HTR-8/SVneo (cell line): ENCODE data around the gene ACSL4.
"Not testable (repeated sequence)": the region's sequence is repeated elsewhere in the genome, so short reads cannot be mapped to it uniquely, and the experiment has no call there.

Experiments used
- DNase-seq: peaks from one replicate; pipeline ENCODE4 v3.0.0; 2011; ENCODE audit warnings: low spot score, mixed read lengths; ENCODE audit not compliant: insufficient read length
- FAIRE-seq: peaks from 2 replicates; lab custom pipeline; 2011; peaks lifted over from hg19 to GRCh38; lab: Jason Lieb, UNC

ACSL4 gene

DNA sequence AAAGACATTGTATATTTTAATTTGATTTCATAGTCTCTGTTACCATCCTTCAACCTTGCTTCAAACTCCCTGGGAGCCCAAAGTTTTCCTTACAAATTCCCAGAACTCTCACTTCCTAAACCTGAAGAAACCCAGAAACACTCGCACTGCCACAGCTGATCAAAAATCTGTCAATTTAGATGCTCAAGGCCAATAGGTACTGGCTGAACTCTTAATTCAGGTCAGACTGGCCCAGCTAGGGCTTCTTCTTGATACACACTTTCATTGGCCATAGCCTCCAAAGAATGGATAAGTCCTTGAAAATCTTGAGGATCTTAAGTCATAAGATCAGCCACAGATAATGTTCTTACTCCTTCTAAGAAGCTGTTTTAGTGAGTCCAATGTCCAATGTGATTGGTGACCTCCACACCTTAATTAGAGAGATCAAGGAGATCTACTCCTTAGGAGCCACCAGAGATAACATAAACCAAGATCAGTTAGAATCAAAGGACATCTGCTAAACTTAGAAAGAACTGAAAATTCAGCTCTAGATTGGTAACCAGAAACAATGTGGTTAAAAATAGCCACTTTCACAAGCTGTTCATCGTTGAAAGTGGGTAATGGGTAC, 51.5 kb downstream of the ACSL4 start:
- DNase-seq, result no peak
- no peak for FAIRE-seq

GRCh38 chrX:109679820-109680219, 53.2 kb downstream of the ACSL4 start:
- FAIRE-seq (no peak), DNase-seq (no peak)

GRCh38 chrX:109672239-109672638, 60.8 kb downstream of the ACSL4 start:
- no peak for FAIRE-seq
- DNase-seq, result no peak

DNA sequence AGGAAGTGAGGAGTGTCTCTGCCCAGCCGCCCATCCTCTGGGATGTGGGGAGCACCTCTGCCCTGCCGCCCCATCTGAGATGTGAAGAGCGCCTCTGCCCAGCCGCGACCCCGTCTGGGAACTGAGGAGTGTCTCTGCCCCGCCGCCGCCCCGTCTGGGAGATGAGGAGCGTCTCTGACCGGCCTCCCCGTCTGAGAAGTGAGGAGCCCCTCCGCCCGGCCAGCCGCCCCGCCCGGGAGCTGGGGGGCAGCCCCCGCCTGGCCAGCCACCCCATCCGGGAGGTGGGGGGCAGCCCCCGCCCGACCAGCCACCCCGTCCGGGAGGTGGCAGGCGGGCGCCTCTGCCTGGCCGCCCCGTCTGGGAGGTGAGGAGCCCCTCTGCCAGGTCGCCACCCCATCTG, 61.9 kb downstream of the ACSL4 start:
- not testable (repeated sequence) for DNase-seq, FAIRE-seq

DNA sequence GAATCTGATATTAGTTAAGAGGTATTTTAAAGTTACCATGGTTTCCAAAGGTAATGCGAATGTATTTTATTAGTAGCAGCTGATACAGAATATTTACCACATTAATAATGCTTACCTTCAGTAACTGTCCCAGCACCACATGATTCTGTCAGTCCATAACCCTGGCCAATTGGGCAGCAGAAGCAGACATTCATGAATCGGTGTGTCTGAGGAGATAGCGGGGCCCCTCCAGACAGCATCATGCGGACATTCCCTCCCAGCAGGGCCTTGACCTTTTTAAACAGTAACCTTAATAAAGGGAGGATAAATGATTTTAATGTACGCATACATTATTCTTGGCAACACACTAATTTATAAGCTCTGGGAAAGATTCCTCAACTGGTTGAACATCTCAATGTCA, 65.1 kb downstream of the ACSL4 start:
- FAIRE-seq (no peak), DNase-seq (no peak)

DNA sequence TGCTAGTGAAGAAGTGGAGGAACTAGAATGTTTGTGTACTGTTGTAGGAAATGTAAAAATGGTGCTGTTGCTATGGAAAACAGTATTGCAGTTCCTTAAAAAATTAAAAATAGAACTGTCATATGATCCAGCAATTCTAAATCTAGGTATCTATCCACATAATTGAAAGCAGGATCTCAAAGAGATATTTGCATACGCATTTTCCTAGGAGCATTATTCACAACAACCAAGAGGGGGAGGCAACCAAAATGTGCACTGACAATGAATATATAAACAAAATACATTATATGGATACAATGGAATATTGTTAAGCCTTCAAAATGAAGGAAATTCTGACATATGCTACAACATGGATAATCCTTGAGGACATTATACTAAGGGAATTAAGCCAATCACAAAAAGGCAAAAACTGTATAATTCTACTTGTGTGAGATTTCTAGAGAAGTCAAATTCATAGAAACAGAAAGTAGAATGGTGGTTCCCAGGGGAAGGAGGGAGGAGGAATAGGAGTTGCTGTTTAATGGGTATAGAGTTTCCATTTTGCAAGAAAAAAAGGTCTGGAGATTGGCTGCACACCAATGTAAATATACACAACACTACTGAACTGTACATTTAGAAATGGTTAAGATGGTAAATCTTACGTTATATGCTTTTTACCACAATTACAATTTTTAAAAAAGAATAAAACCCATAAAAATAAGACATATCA, 72.5 kb downstream of the ACSL4 start:
- FAIRE-seq, result no peak
- no peak for DNase-seq

- no peak for DNase-seq
- FAIRE-seq, result no peak
Measured at GRCh38 chrX:109658391-109658790, 74.7 kb downstream of the ACSL4 start.

GRCh38 chrX:109657364-109657763, 75.7 kb downstream of the ACSL4 start:
- not testable (repeated sequence) for FAIRE-seq, DNase-seq

GRCh38 chrX:109656774-109657173, 76.3 kb downstream of the ACSL4 start:
- DNase-seq, result no peak
- no peak for FAIRE-seq

- DNase-seq (no peak), FAIRE-seq (no peak)
Measured at GRCh38 chrX:109655502-109656201, 77.4 kb downstream of the ACSL4 start.

DNA sequence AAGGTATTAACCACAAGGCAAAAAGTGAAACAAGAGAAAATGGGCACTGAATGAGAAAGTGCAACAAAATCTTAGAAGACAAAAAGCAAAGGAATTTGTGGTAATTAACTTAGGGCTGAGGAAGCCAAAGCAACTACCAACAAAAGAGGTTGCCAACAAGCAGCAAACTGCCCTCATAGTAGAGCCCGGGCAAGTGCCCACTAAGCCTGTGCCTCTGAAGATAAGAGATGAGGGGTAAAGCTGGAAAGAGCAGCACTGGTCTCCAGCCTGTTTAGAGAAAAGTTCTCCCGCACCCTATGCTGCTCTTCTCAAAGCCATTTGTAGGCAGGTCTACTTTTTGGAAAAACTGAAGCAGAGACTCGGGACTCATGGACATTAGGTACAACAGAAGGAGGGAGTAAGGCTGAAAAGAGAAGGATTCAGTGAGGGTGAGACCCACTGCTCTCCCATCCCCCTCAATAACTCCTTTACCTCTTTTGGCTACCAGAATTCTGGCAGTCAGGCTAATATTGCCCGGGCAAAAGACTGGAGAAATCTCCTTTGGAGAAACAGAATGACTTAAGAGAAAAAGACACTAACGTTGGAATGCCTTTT, 78.4 kb downstream of the ACSL4 start:
- no peak for DNase-seq
- FAIRE-seq, result no peak

- FAIRE-seq, result not testable (repeated sequence)
Measured at GRCh38 chrX:109644671-109645070, 88.4 kb downstream of the ACSL4 start.

GRCh38 chrX:109643687-109644086, 89.4 kb downstream of the ACSL4 start:
- no peak for DNase-seq
- FAIRE-seq, result no peak

More at GRCh38 chrX:109644671-109645070, 88.4 kb downstream of the ACSL4 start:
- not testable (repeated sequence) for DNase-seq

GRCh38 chrX:109638158-109638557, 94.9 kb downstream of the ACSL4 start:
- FAIRE-seq (no peak), DNase-seq (no peak)

- FAIRE-seq, DNase-seq: not testable (repeated sequence)
Measured at GRCh38 chrX:109637477-109637876, 95.6 kb downstream of the ACSL4 start.

DNA sequence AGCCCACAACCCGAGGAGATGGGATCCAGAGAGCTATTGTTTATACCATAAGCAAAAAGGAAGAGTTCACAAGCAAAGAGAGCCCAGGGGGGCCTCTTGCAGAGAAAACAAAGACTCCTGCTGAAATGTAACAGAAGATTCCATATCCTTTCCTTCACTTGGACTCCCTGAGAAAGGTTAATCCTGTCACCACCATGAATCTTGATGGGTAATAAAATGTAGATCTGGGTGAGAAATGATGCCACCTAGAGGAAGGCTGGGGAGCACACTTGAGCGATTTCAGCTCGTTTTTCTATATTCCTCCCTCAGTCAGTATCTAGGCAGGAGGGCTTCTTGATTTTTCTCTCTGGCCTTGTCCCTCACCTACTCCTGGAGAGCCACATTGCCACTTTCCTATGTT, 97.9 kb downstream of the ACSL4 start:
- DNase-seq (peak; percentile 0), FAIRE-seq (no peak)

GRCh38 chrX:109632906-109633504, 100.1 kb downstream of the ACSL4 start:
- DNase-seq (peak; percentile 2), FAIRE-seq (no peak)

DNA sequence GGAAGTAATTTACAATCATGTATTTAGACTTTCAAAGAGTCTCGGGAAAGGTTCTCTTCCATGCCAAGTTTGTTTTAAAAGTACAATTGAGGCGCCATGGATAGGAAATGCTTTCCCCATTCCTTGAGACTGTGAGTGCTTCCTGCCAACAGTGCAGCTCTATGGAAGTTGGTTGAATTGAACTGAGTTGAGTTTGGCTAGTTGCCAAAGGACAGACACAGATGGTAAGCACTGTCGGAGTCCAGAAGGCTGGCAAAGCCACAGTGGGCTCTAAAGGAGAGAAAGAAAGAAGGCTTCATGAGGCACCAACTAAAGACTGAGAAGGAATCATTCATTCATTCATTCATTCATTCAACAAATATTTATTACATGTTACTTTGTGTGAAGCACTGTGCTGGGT, 103.7 kb downstream of the ACSL4 start:
- DNase-seq (no peak), FAIRE-seq (no peak)

GRCh38 chrX:109626637-109627036, 106.4 kb downstream of the ACSL4 start:
- DNase-seq, result no peak
- no peak for FAIRE-seq
